K562 (cell line): ENCODE data around the gene GEMIN8. TPM values are rescaled to one million over a fixed set of nuclear protein-coding genes. Genes with fewer than 3 reads are reported as not detected.

Source experiments
- CEBPB ChIP-seq: fragments of 450-650 bp; IDR thresholded peaks from 2 replicates; pipeline ENCODE4 v1.6.1; 2016; ENCODE audit warnings: missing genetic modification characterization, missing compliant biosample characterization
- FIP1L1 ChIP-seq: fragments of 200-400 bp; formaldehyde crosslinking; IDR thresholded peaks from 2 replicates; pipeline ENCODE4 v1.6.1; 2018; ENCODE audit warnings: mild to moderate bottlenecking, low read depth, low read length; ENCODE audit not compliant: poor library complexity, severe bottlenecking
- PTTG1 ChIP-seq: fragments of 450-650 bp; IDR thresholded peaks from 2 replicates; pipeline ENCODE4 v1.6.1; 2016; ENCODE audit warnings: low read depth, mild to moderate bottlenecking, missing genetic modification characterization, missing compliant biosample characterization
- SIX5 ChIP-seq, 2 experiments: IDR thresholded peaks; 2 replicates each; pipeline ENCODE4 v1.6.1; 2011; ENCODE audit warnings: low read length in 2 of 2, borderline replicate concordance in 1 of 2, low read depth in 1 of 2, mild to moderate bottlenecking in 1 of 2, moderate library complexity in 1 of 2; ENCODE audit not compliant: insufficient read depth in 1 of 2
- ZNF184 ChIP-seq: sonication (generic); formaldehyde crosslinking; IDR thresholded peaks from 2 replicates; pipeline ENCODE4 v1.5.0; 2020; ENCODE audit warnings: missing genetic modification reagents
- polyA plus RNA-seq, 8 experiments: library from polyadenylated mRNA; depleted of rRNA in 4 of 8; stranded (reverse) in 5 of 8; unstranded in 3 of 8; fragments of >200 nt; fragmentation: Nextera tagmentation in 2 of 8; fragmentation: Illumina TruSeq in 1 of 8; extraction: Ambion mirVana in 2 of 8; extraction: Trizol in 1 of 8; gene quantifications; 2 replicates each; pipeline versions ENCODE4 v1.2.1 to v1.2.3, GENCODE V29; 2011 to 2014; ENCODE audit warnings: inconsistent platforms in 1 of 8, missing spikeins in 1 of 8
- total RNA-seq, 7 experiments: library from RNA; depleted of rRNA in 6 of 7; stranded (reverse); fragments of >200 nt in 6 of 7; fragmentation: Illumina TruSeq in 2 of 7; extraction: Trizol in 2 of 7; gene quantifications; 2 replicates each; pipeline versions ENCODE4 v1.2.1 to v1.2.3, GENCODE V29; 2011 to 2021; ENCODE audit warnings: low replicate concordance in 1 of 7
- TF ChIP-seq, protein P1 (sequence below): fragments of 200-800 bp; sonication (Bioruptor generic); IDR thresholded peaks from 2 replicates; pipeline ENCODE4 v1.6.1; 2017; ENCODE audit warnings: missing genetic modification characterization, missing compliant biosample characterization
- TF ChIP-seq, protein P2 (sequence below): fragments of 450-650 bp; formaldehyde crosslinking; IDR thresholded peaks from 2 replicates; pipeline ENCODE4 v1.4.0; 2022; ENCODE audit warnings: mild to moderate bottlenecking, moderate library complexity
- TF ChIP-seq, protein P3 (sequence below): fragments of 450-650 bp; formaldehyde crosslinking; IDR thresholded peaks from 2 replicates; pipeline ENCODE4 v1.4.0; 2020; ENCODE audit warnings: mild to moderate bottlenecking, moderate library complexity
- TF ChIP-seq, protein P4 (sequence below): sonication (generic); formaldehyde crosslinking; IDR thresholded peaks from 2 replicates; pipeline ENCODE4 v1.8.0; 2023; ENCODE audit warnings: missing genetic modification reagents, mild to moderate bottlenecking, borderline replicate concordance
- TF ChIP-seq, protein P5 (sequence below): sonication (generic); formaldehyde crosslinking; IDR thresholded peaks from 2 replicates; pipeline ENCODE4 v1.9.0; 2022; ENCODE audit warnings: mild to moderate bottlenecking, missing genetic modification reagents

GEMIN8 gene
- total and polyA plus RNA-seq, 9 of the 15 experiments (the other 6 are each of a cell fraction or from before 2014, with no cell fraction given) = 10.9 to 29.1 (median 16.9) TPM

DNA sequence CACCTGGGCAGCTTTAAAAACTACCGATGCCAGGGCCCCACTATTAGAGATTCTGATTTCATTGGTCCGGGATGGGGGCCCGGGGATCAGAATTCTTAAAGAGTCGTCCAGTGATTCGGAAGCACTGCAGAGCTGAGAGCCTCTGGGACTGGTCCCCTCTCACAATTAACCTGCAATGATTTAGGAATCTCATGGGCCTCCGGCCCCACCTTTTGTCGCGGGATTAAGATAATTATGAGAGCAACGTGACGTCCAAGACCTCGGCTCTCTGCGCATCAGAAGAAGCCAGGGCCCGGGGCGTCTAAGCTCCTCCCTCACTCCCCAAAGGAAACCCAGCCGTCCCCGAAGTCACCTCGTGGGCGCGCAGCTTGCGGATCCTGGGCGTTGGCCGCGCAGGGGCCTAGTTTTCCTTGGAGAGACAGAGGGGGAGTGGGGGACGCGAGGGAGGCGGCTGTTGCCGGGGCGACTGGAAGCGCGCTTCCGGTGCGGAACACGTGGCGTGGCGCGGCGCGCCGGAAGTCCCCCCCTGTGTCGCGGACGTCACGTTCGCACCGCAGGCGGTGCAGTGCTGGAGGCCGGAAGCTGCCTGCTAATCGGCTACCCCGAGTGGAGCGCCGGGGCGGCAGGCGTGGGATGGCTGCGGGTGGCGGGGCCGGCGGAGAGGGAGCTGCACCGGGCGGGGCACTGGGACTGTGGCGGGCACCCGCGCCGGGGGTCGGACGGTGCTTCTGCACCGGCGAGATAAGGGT, at the start of gene GEMIN8 (continued):
- TF ChIP-seq PTTG1 (tag) = no peak
- TF ChIP-seq, protein P1, sequence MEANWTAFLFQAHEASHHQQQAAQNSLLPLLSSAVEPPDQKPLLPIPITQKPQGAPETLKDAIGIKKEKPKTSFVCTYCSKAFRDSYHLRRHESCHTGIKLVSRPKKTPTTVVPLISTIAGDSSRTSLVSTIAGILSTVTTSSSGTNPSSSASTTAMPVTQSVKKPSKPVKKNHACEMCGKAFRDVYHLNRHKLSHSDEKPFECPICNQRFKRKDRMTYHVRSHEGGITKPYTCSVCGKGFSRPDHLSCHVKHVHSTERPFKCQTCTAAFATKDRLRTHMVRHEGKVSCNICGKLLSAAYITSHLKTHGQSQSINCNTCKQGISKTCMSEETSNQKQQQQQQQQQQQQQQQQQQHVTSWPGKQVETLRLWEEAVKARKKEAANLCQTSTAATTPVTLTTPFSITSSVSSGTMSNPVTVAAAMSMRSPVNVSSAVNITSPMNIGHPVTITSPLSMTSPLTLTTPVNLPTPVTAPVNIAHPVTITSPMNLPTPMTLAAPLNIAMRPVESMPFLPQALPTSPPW (CRISPR knock-in tag) = peak; percentile 99
- TF ChIP-seq CEBPB (tag) = no peak
- TF ChIP-seq FIP1L1 = peak; percentile 39
- no peak; a peak in 1 of 4 replicates for TF ChIP-seq SIX5 (IDR thresholded peaks at IDR 0.05; ENCODE audit: borderline replicate concordance in 1 of 2, insufficient read depth in 1 of 2, low read depth in 1 of 2, low read length in 2 of 2)
- TF ChIP-seq ZNF184 (CRISPR knock-in tag) = no peak
- TF ChIP-seq, protein P2, sequence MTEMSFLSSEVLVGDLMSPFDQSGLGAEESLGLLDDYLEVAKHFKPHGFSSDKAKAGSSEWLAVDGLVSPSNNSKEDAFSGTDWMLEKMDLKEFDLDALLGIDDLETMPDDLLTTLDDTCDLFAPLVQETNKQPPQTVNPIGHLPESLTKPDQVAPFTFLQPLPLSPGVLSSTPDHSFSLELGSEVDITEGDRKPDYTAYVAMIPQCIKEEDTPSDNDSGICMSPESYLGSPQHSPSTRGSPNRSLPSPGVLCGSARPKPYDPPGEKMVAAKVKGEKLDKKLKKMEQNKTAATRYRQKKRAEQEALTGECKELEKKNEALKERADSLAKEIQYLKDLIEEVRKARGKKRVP (CRISPR knock-in tag) = no peak
- TF ChIP-seq, protein P3, sequence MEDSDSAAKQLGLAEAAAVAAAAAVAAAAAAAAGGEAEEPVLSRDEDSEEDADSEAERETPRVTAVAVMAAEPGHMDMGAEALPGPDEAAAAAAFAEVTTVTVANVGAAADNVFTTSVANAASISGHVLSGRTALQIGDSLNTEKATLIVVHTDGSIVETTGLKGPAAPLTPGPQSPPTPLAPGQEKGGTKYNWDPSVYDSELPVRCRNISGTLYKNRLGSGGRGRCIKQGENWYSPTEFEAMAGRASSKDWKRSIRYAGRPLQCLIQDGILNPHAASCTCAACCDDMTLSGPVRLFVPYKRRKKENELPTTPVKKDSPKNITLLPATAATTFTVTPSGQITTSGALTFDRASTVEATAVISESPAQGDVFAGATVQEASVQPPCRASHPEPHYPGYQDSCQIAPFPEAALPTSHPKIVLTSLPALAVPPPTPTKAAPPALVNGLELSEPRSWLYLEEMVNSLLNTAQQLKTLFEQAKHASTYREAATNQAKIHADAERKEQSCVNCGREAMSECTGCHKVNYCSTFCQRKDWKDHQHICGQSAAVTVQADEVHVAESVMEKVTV = no peak
- TF ChIP-seq, protein P4, sequence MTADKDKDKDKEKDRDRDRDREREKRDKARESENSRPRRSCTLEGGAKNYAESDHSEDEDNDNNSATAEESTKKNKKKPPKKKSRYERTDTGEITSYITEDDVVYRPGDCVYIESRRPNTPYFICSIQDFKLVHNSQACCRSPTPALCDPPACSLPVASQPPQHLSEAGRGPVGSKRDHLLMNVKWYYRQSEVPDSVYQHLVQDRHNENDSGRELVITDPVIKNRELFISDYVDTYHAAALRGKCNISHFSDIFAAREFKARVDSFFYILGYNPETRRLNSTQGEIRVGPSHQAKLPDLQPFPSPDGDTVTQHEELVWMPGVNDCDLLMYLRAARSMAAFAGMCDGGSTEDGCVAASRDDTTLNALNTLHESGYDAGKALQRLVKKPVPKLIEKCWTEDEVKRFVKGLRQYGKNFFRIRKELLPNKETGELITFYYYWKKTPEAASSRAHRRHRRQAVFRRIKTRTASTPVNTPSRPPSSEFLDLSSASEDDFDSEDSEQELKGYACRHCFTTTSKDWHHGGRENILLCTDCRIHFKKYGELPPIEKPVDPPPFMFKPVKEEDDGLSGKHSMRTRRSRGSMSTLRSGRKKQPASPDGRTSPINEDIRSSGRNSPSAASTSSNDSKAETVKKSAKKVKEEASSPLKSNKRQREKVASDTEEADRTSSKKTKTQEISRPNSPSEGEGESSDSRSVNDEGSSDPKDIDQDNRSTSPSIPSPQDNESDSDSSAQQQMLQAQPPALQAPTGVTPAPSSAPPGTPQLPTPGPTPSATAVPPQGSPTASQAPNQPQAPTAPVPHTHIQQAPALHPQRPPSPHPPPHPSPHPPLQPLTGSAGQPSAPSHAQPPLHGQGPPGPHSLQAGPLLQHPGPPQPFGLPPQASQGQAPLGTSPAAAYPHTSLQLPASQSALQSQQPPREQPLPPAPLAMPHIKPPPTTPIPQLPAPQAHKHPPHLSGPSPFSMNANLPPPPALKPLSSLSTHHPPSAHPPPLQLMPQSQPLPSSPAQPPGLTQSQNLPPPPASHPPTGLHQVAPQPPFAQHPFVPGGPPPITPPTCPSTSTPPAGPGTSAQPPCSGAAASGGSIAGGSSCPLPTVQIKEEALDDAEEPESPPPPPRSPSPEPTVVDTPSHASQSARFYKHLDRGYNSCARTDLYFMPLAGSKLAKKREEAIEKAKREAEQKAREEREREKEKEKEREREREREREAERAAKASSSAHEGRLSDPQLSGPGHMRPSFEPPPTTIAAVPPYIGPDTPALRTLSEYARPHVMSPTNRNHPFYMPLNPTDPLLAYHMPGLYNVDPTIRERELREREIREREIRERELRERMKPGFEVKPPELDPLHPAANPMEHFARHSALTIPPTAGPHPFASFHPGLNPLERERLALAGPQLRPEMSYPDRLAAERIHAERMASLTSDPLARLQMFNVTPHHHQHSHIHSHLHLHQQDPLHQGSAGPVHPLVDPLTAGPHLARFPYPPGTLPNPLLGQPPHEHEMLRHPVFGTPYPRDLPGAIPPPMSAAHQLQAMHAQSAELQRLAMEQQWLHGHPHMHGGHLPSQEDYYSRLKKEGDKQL (CRISPR knock-in tag) = no peak
- TF ChIP-seq, protein P5, sequence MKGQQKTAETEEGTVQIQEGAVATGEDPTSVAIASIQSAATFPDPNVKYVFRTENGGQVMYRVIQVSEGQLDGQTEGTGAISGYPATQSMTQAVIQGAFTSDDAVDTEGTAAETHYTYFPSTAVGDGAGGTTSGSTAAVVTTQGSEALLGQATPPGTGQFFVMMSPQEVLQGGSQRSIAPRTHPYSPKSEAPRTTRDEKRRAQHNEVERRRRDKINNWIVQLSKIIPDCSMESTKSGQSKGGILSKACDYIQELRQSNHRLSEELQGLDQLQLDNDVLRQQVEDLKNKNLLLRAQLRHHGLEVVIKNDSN (CRISPR knock-in tag) = peak; percentile 90
